SK-N-SH treated with all-trans-retinoic acid at 6 μM for 48 hours (cell line): ENCODE measurements around the gene UBE2I.

Experiments
- CREB5 ChIP-seq: fragments of 250-450 bp; sonication (Bioruptor Pico); IDR thresholded peaks from 2 replicates; pipeline ENCODE4 v1.5.1; 2020; ENCODE audit warnings: low read depth, mild to moderate bottlenecking, moderate library complexity
- ESRRG ChIP-seq: fragments of 250-450 bp; sonication (Bioruptor Pico); IDR thresholded peaks from 2 replicates; pipeline ENCODE4 v1.6.1; 2021; ENCODE audit warnings: mild to moderate bottlenecking
- OSR1 ChIP-seq: fragments of 250-450 bp; sonication (Bioruptor Pico); IDR thresholded peaks from 2 replicates; pipeline ENCODE4 v1.8.0; 2022; ENCODE audit warnings: moderate library complexity, mild to moderate bottlenecking, inconsistent platforms
- PATZ1 ChIP-seq: fragments of 250-450 bp; sonication (Bioruptor Pico); IDR thresholded peaks from 2 replicates; pipeline ENCODE4 v1.8.0; 2020; ENCODE audit warnings: mild to moderate bottlenecking, moderate library complexity, borderline replicate concordance
- PPARA ChIP-seq: fragments of 250-450 bp; sonication (Bioruptor Pico); IDR thresholded peaks from 2 replicates; pipeline ENCODE4 v1.5.0; 2020; ENCODE audit warnings: mild to moderate bottlenecking, borderline replicate concordance
- SNAI2 ChIP-seq: fragments of 250-450 bp; sonication (Bioruptor Pico); IDR thresholded peaks from 2 replicates; pipeline ENCODE4 v1.5.0; 2020; ENCODE audit warnings: mild to moderate bottlenecking, moderate library complexity
- ZFP30 ChIP-seq: fragments of 450-650 bp; formaldehyde crosslinking; IDR thresholded peaks from 2 replicates; pipeline ENCODE4 v1.5.0; 2022; ENCODE audit warnings: mild to moderate bottlenecking, moderate library complexity
- ZNF565 ChIP-seq: fragments of 450-650 bp; formaldehyde crosslinking; conservative IDR thresholded peaks from 2 replicates; pipeline ENCODE4 v1.5.0; 2020; ENCODE audit warnings: low read depth, mild to moderate bottlenecking, moderate library complexity

GRCh38 chr16:1278477-1278876 is 31.0 kb upstream of the UBE2I start:
- no peak for TF ChIP-seq CREB5
- no peak for TF ChIP-seq ESRRG
- no peak for TF ChIP-seq ZNF565 (CRISPR knock-in tag)
- TF ChIP-seq PPARA (CRISPR knock-in tag), result no peak
- TF ChIP-seq OSR1 (CRISPR knock-in tag), result no peak
- no peak for TF ChIP-seq PATZ1 (CRISPR knock-in tag)
- no peak for TF ChIP-seq ZFP30
- no peak for TF ChIP-seq SNAI2 (CRISPR knock-in tag)
